ENCODE measurements around the gene AMIGO1.

DNA sequence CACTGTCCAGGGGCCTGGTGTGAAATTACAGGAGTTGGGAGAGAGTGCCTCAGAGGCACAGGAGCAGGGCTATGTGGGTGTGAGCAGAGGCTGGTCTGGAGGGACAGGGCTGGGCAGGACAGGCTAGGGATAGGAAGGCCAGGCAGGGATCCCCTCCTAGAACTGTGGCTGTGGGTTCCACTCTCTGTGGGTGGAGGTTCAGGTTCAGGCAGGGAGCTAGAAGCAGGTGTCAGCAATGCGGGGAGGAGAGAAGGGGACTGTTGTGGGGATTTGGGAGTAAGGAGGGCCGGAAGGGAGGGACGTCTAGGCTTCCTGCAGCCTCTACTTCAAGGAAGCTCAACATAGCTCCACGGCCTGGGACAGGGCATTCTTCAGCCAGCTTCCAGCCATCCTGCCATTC is 21.9 kb upstream of the AMIGO1 start:
- TF ChIP-seq, protein P1, sequence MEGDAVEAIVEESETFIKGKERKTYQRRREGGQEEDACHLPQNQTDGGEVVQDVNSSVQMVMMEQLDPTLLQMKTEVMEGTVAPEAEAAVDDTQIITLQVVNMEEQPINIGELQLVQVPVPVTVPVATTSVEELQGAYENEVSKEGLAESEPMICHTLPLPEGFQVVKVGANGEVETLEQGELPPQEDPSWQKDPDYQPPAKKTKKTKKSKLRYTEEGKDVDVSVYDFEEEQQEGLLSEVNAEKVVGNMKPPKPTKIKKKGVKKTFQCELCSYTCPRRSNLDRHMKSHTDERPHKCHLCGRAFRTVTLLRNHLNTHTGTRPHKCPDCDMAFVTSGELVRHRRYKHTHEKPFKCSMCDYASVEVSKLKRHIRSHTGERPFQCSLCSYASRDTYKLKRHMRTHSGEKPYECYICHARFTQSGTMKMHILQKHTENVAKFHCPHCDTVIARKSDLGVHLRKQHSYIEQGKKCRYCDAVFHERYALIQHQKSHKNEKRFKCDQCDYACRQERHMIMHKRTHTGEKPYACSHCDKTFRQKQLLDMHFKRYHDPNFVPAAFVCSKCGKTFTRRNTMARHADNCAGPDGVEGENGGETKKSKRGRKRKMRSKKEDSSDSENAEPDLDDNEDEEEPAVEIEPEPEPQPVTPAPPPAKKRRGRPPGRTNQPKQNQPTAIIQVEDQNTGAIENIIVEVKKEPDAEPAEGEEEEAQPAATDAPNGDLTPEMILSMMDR (IDR thresholded peaks at IDR 0.05): no peak
- TF ChIP-seq POLR2A (IDR thresholded peaks at IDR 0.05): no peak
